ENCODE data around the gene DBR1. TPM values are rescaled to one million over a fixed set of nuclear protein-coding genes. Genes with fewer than 3 reads are reported as not detected.

Gene DBR1
- polyA plus RNA-seq, 1 donor, result 23.4 TPM

DNA sequence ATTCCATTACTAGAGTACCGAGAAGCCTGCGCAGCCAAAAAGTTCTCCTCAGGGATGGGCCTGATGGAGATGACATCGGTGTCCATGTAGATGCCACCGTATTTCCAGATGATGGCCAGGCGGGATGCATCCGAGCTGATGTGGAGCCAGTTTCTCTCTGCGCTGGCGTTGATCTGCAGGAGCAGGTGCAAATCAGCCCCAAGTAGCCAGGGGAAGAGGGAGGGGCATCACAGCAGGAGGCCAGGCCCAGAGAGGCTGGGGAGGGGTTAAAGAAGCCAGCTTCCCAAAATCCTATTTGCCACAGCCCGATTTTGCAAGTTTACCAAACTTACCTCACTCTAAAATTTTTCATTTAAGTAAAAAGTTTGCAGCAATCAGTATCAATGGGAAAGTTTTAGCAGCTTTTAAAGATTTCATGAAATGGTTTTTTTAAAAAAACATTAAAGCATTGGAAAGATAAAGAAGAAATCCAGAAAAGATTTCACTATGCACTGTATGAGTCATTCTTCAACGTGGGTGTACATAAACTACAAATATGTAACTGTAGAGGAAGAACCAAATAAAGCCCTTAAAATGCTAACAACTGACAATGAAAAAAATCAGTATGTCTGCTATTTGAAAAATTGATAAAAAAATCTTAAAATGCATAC is 49.9 kb downstream of the DBR1 start:
- no peak for DNase-seq

DNA sequence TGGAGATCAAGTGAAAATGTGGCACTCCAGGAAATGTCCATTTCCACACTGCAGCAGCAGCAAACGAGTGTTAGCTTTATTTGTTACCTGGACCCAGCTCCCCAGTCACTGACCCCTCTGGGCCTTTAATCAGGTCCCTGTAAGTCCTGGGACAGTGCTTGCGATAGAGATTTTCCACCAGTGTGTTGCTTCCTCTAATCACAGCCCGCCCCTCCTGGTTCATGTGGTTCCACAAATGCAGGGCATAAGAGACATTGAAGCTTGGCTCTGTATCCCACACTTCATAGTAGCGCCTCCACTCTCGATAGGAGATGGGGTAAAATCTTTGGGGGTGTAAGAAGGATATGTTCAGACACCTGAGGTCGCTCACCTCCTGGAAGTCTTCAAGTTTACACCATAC is 50.5 kb downstream of the DBR1 start:
- no peak for DNase-seq

DNA sequence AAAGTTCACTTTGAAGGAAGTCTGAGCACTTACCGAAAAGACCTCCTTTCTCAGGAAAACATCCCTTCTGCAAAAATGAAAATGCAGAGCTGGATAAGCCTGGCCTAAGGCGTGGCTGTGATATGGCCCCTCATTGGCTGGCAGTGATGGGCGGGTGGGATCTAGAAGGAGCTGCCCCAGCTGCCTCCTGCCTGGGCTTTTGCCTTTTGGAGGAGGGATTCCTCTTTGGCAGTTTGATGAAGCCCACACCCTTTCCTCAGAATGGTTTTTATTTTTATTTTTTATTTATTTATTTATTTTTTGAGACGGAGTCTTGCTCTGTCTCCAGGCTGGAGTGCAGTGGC is 55.3 kb downstream of the DBR1 start:
- no peak for DNase-seq

DNA sequence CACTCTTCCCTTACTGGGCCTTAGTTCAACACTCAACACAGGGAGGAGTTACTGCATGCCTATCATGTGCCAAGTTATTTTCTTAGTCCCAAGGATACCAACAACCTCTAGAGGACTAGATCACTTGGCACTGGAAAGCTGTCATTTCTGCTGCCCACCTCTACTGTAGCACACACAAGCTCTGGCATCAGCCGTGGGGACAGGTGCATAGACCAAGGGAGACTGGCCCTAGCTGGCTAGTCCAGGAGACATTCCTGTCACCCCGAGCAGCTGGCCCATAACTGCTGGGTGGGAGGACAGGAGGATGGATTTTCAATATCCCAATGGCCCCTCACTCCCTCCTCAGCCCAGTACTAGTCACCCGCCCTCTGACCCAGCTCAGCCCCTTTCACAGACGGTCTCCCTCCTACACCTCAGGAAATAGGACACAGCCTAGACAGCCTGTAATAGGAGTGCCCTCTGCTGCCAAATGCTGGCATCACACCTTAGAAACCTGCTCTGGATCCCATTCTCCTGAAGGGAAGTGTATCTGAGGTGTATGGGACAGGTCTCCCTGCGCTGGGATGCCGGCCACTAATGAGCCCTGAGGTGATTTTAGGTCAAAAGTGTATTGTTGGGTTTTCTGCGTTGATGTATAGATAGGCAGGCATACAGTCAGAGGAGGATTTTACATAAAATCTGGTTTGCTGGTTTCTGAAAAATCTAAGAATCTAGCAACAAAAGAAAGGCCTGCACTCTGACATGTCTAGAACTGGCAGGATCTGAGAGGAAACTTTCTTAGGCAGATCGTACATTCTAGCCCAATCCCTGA is 55.9 kb downstream of the DBR1 start:
- DNase-seq, result peak; percentile 70

DNA sequence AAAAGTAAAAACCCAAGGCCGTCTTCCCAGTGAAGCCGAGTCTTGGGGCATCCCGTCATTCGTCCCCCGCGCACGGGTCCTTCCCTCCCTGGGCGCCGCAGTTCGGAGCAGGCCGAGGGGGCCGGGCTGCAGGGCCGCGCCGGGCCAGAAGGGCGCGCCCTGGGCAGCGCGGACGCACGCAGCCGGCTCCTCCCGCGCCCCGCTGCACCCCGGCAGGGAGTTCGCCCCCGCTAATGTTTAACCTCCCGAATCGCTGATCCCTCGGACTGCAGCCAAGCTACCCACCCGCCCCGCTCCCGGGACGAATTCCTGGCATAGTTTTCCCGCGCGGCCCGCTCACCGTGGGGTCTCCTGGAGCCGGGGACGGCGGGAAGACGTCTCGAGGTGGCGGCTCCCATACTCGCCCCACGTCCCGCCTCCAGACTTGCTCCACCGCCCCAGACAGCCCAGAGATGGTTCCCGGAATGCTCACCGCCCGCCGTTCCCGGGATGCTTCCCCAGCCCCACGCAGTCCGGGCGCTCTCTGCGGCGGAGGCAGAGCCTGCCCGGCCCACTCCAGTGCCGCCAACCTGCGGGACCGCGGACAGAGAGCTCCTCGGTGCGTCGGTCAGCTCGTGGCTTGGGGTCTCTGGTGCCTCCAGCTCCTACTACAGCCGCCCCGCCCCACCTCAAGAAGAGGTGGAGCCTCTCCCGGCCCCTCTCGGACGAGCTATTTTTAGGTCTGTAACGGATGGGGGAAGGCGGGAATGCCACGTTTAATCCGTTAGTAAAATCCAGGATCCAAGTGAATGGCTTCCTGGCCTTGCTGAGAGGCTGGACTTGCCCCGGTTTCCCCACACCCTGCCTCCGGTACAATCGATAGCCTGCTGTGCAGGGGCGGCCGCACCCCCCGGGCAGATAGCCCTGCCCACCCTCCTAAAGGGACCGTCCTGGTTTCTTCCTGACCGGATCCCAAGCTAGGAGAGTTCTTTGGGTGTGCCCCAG is 59.4 kb downstream of the DBR1 start, which contains the start of gene DZIP1L:
TSS of gene DZIP1L (minus strand) at position 621 of the 984 bp plus-strand sequence. CDS start 11,637 bp downstream, outside the sequence.
- DNase-seq, result peak; percentile 68

DNA sequence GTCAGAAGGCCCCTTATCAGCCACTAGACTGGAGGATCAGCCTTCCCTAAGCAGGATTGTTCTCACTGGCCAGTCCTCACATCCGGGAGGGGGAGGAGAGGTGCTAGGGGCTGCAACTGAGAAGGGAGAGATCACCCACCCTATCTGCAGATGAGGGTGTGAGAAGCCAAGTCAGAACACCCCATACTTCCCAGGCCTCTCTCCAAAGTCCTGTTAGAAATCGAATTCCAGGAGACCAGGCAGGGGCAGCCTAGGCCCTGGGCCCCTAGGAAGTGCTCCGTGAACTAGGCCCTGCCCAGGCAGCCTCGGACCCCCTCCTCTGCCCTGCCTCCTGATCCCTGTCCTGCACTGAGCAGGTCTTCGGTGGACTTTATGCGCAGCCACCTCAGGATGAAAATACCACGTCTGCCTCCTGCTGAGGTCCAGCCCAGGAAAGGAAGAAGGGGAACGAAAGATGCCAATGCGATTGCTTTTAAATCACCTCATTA is 60.2 kb downstream of the DBR1 start:
- DNase-seq, result no peak

DNA sequence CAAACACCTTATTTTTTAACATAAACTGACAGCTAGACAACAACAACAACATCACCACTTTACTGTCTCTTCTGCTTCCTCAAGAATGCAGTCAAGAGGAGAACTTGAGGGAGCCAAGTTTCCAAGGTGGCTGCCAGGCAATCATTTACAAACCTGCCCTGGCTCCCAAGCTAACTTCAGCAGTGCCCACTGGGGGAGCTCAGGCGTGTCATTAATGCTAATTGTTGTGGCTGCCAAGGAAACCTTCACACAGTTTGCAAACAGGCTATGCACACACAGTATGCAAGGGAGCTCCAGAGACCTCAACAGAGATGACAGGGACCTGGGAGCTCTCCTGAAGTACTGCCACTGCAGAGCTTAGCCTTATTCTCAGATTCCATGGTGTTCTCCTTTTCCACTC is 61.4 kb downstream of the DBR1 start:
- DNase-seq, result peak; percentile 78

DNA sequence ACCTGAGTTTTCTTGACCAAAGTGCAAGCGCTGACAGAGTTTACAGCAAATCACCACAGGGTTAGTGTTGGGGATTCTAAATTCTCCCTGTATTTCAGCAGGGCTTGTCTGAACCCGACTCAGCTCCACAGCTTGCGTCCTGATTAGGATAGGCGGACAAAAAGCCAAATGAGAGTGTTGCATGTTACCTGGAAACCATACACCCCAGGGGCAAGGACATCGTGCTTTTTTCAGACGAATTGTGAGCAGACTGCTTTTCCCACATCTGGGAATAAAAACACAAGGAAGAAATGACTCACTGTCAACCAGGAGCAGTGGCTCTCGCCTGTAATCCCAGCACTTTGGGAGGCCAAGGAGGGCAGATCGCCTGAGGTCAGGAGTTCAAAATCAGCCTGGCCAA is 62.4 kb downstream of the DBR1 start:
- no peak for DNase-seq

Other genes starting within 250 kb of the DBR1 start
- gene CLDN18, start 164.8 kb downstream of the DBR1 start, polyA plus RNA-seq (ENCODE audit: insufficient read length), result 2.7 TPM
- 26.7 TPM for gene DZIP1L, start 59.3 kb downstream of the DBR1 start, polyA plus RNA-seq (ENCODE audit: insufficient read length)
- 1.8 TPM for gene A4GNT, start 42.5 kb downstream of the DBR1 start, polyA plus RNA-seq (ENCODE audit: insufficient read length)
- gene ARMC8, start 12.4 kb upstream of the DBR1 start, polyA plus RNA-seq (ENCODE audit: insufficient read length), result 55.3 TPM
- 4.8 TPM for gene NME9, start 154.9 kb upstream of the DBR1 start, polyA plus RNA-seq (ENCODE audit: insufficient read length)
- gene MRAS, start 173.7 kb upstream of the DBR1 start, polyA plus RNA-seq (ENCODE audit: insufficient read length), result 29.7 TPM